NT2/D1 (cell line): Measurements from ENCODE around the gene LPAR5.

ENCODE experiments used
- DNase-seq: peaks from one replicate; pipeline ENCODE4 v3.0.0-alpha.2; 2011; ENCODE audit warnings: low read depth, low spot score
- H3K27me3 ChIP-seq: 2 replicates; pipeline ENCODE4 v1.6.0; 2011; ENCODE audit warnings: mild to moderate bottlenecking; ENCODE audit not compliant: insufficient read length, insufficient read depth
- H3K36me3 ChIP-seq: 2 replicates; pipeline ENCODE4 v1.6.1; 2011; ENCODE audit warnings: mild to moderate bottlenecking, low read length, mixed read lengths; ENCODE audit not compliant: insufficient read depth, insufficient read length
- H3K4me1 ChIP-seq: 2 replicates; pipeline ENCODE4 v1.5.1; 2011; ENCODE audit not compliant: insufficient read depth, insufficient read length
- H3K4me3 ChIP-seq: 2 replicates; pipeline ENCODE4 v1.5.1; 2011; ENCODE audit warnings: low read depth; ENCODE audit not compliant: insufficient read length
- H3K9ac ChIP-seq: 2 replicates; pipeline ENCODE4 v1.6.0; 2011; ENCODE audit warnings: low read depth; ENCODE audit not compliant: insufficient read length
- H3K9me3 ChIP-seq: 2 replicates; pipeline ENCODE4 v1.5.1; 2011; ENCODE audit warnings: mild to moderate bottlenecking, low read length; ENCODE audit not compliant: insufficient read depth
- SUZ12 ChIP-seq: IDR thresholded peaks from 2 replicates; pipeline ENCODE4 v1.6.1; 2011; ENCODE audit not compliant: insufficient read length, insufficient read depth; ENCODE audit errors: extremely low read depth
- YY1 ChIP-seq: IDR thresholded peaks from 2 replicates; pipeline ENCODE4 v1.6.1; 2011; ENCODE audit not compliant: insufficient read length, insufficient read depth
- ZNF274 ChIP-seq: IDR thresholded peaks from 2 replicates; pipeline ENCODE4 v1.6.1; 2011; ENCODE audit warnings: mild to moderate bottlenecking, low read depth, low read length

The LPAR5 gene

DNA sequence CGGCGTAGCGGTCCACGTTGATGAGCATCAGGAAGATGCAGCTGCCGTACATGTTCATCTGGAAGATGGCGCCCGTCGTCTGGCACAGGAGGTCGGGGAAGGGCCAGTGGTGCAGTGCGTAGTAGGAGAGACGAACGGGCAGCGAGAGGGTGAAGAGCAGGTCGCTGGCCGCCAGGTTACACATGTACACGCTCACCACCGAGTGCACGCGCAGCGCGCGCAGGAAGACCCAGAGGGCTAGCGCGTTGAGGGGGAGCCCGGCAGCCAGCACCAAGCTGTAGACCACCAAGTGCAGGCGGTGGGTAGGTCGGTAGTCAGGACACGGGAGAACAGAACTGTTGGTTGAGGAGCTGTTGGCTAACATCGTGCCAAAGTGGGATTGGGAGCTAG is 14.9 kb downstream of the LPAR5 start:
- TF ChIP-seq ZNF274 = no peak
- no peak for TF ChIP-seq YY1
- no peak for TF ChIP-seq SUZ12
- H3K4me1 ChIP-seq = peaks cover 12% of the 10 kb centered on the region
- no peak overlapping the region for H3K9ac ChIP-seq

DNA sequence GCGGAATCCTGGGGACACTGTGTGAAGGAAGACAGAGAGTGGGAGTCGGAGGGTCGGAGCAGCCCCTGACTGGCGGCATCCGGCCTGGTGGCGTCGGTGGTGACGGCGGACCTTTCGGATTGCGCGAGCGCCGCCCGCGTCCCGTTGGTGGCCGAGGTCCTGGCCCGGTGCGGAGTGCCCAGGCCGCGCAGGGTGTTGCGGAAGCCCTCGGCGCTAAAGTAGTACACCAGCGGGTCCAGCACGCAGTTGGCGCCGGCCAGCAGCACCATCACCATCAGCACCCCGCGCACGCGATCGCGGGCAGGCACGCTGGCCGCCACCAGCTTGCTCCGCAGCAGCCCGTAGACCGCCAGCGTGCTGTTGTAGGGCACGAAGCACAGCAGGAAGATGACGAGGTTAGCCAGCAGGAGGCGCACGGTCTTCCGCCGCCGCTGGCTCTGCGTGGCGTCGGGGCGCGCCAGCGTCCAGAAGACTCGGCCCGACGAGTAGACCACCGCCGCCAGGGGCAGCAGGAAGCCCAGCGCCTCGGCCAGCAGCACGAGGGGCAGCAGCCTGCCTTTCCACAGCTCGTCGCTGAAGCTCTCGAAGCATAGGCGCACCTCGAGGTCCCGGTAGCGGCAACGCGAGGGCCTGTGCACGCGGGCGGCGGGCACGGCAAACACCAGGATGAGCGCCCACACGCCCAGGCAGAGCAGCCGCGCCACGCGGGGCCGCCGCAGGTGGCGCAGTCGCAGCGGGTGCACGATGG is 15.4 kb downstream of the LPAR5 start:
- H3K4me1 ChIP-seq = peaks cover 15% of the 10 kb centered on the region
- no peak overlapping the region for H3K4me3 ChIP-seq

More for the DNA sequence above, 14.9 kb downstream of the LPAR5 start:
- H3K4me3 ChIP-seq = no peak overlapping the region
- H3K36me3 ChIP-seq = no peaks in the 10 kb centered on the region
- H3K9me3 ChIP-seq = no peaks in the 10 kb centered on the region
- no peaks in the 10 kb centered on the region for H3K27me3 ChIP-seq
- no peak for DNase-seq

DNA sequence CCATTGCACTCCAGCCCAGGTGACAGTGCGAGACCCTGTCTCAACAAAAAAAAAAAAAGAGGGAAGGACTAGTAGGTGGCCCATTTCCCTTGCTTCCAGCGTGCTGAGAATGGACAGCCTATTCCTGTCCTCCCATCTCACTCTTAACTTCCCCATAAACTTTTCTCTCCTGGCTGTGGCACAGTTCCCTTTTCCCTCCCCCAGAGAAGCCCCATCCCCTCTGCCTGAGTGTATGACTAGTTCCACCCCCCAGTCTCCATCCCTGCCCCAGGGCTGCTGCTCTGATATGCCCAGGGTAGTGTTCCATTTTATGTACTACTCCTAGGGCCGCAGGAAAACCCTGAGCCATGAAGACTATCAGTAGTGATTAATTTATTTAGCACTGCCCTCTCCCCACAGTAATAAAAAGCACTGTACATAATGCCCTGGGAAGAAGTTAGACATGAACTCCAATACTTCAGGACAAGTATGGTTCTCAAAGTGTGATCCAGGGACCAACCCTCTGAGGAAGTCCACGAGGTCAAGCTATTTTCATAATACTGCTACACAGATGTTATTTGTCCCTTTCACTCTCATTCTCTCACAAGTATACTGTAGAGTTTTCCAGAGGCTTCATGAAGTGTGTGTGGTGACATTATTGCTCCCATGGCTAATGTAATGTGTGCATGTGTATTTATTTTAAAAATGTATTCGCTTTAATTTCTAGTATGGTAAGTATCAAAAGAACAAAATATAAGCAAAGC is 17.1 kb downstream of the LPAR5 start:
- DNase-seq = no peak
- TF ChIP-seq ZNF274 = no peak
- TF ChIP-seq YY1 = no peak
- TF ChIP-seq SUZ12 = no peak
- Histone ChIP-seq H3K36me3 (no peaks in the 10 kb centered on the region), H3K27me3 (no peaks in the 10 kb centered on the region), H3K9ac (no peak overlapping the region), H3K4me1 (peaks cover 21% of the 10 kb centered on the region), H3K9me3 (no peaks in the 10 kb centered on the region), H3K4me3 (no peak overlapping the region)

More for the DNA sequence above, 15.4 kb downstream of the LPAR5 start:
- no peaks in the 10 kb centered on the region for H3K27me3 ChIP-seq
- TF ChIP-seq SUZ12 (no peak), YY1 (no peak), ZNF274 (no peak)
- no peaks in the 10 kb centered on the region for H3K36me3 ChIP-seq
- H3K9ac ChIP-seq = no peak overlapping the region
- H3K9me3 ChIP-seq = no peaks in the 10 kb centered on the region
- no peak for DNase-seq

DNA sequence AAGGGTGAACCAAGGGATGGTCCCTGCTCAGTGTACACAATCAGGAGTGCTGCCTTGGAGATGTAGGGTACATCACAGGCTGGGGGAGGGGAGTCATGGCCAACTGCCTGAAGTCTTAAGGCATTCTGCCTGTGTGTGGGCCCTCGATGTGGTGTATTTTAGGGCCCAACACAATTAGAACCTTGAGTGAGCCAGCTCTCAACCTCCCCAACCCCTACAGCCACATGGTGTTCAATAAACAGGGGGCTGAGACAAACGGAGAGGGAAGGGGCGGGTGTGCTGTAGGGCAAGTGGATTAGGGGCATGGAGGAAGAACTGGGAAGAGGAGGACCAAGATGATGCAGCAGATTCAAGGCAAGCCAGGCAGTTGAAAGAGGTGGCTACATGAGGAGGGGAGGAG is 20.0 kb downstream of the LPAR5 start:
- no peaks in the 10 kb centered on the region for H3K36me3 ChIP-seq
- H3K9ac ChIP-seq = no peak overlapping the region
- no peak overlapping the region for H3K4me3 ChIP-seq
- H3K4me1 ChIP-seq = peaks cover 34% of the 10 kb centered on the region
- no peak for DNase-seq
- no peak for TF ChIP-seq YY1
- TF ChIP-seq SUZ12 = no peak
- no peak for TF ChIP-seq ZNF274
- H3K27me3 ChIP-seq = no peaks in the 10 kb centered on the region
- no peaks in the 10 kb centered on the region for H3K9me3 ChIP-seq

DNA sequence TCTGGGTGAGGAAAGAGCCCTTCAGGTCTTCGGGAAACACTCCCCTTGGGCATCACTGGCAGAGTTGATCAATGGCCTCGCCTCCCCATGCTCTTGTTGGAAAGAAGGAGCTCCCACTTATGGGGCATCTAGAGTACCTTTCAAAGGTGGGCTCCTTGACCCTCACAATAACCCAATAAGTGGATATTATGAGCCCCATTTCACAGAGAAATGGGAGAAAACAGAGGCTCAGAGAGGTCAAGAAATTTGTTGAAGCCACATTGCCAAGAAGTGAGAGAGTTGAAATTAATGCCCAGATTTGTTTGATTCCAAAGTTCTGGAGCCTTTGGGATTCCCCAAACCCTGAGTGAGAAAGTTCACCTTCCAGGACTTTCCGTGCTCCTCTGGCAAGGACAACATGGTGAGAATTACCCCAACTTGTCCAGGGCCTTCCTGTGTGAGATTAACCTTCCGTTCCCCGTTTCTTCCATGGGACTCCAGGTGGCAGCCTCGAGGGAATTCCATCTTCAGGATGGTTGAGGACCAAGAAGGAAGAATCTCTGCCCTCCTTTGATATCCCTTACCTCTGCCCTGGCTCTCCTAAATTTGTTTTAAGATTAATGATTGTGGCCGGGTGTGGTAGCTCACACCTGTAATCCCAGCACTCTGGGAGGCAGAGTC is 21.1 kb downstream of the LPAR5 start:
- H3K4me1 ChIP-seq = peaks cover 37% of the 10 kb centered on the region
- no peaks in the 10 kb centered on the region for H3K9me3 ChIP-seq
- no peak for DNase-seq
- no peak for TF ChIP-seq SUZ12
- TF ChIP-seq ZNF274 = no peak
- no peaks in the 10 kb centered on the region for H3K27me3 ChIP-seq
- peak overlapping the region; percentile 5 for H3K4me3 ChIP-seq
- no peaks in the 10 kb centered on the region for H3K36me3 ChIP-seq
- H3K9ac ChIP-seq = peak overlapping the region; percentile 74

DNA sequence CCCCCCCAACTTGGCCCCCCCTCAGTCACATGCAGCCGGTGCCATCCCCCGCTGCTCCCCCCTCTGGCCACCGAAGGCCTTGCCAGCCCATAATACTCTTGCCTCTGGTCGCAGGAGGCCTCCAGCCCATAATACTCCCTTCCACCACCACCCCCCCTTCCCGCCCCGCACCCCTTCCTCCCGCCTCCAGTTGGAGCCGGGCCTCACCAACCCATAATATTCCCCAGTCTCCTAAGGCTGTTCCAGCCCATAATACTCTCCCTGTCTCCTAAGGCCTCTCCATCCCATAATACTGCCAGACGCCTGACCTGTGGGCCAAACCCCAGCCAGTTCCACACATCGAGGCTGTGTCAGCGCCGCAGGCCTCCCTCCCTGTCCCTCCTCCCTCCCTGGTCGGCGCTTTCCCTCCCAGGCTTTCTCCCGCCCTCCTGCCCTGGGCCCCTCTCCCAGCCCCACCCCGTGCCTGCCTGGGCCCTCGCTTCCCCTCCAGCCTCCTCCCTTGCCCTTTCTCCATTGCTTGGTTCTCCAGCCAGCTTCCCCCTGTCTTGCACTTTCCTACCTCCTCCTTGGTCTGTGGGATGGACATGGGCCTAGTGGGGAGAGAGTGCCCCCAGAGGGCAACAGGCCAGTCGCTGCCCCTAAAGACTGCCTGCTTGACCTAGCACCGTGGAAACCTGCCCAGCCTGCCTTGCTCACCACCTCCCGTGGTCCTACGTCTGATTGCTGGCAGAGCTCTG is 21.8 kb downstream of the LPAR5 start:
- H3K4me3 ChIP-seq = peak overlapping the region; percentile 5
- H3K36me3 ChIP-seq = no peaks in the 10 kb centered on the region
- H3K27me3 ChIP-seq = no peaks in the 10 kb centered on the region
- TF ChIP-seq YY1 = peak; percentile 28
- no peak for TF ChIP-seq ZNF274
- peak overlapping the region; percentile 74 for H3K9ac ChIP-seq
- peak; percentile 100 for DNase-seq
- peaks cover 37% of the 10 kb centered on the region for H3K4me1 ChIP-seq
- H3K9me3 ChIP-seq = no peaks in the 10 kb centered on the region
